GM15510 (cell line): Measurements from ENCODE around the gene ARFGAP3.

ENCODE experiments used
- POLR2A ChIP-seq: IDR thresholded peaks from 3 replicates; pipeline ENCODE4 v1.6.1; 2011; ENCODE audit warnings: borderline replicate concordance; ENCODE audit not compliant: insufficient read length; ENCODE audit errors: extremely low read depth

Gene ARFGAP3

GRCh38 chr22:42874010-42874409, 16.9 kb upstream of the ARFGAP3 start:
- TF ChIP-seq POLR2A: no peak

GRCh38 chr22:42873356-42873755, 16.3 kb upstream of the ARFGAP3 start:
- no peak for TF ChIP-seq POLR2A

- TF ChIP-seq POLR2A: no peak
Measured at GRCh38 chr22:42872821-42873220, 15.7 kb upstream of the ARFGAP3 start.

- no peak for TF ChIP-seq POLR2A
Measured at GRCh38 chr22:42871146-42872050, 14.3 kb upstream of the ARFGAP3 start.

GRCh38 chr22:42869888-42870480, 12.9 kb upstream of the ARFGAP3 start:
- TF ChIP-seq POLR2A: no peak

GRCh38 chr22:42869463-42869862, 12.4 kb upstream of the ARFGAP3 start:
- no peak for TF ChIP-seq POLR2A

- TF ChIP-seq POLR2A: no peak
Measured at GRCh38 chr22:42868751-42869251, 11.7 kb upstream of the ARFGAP3 start.

- TF ChIP-seq POLR2A: no peak
Measured at GRCh38 chr22:42866100-42866499, 9.0 kb upstream of the ARFGAP3 start.

- TF ChIP-seq POLR2A: no peak
Measured at GRCh38 chr22:42865536-42865935, 8.5 kb upstream of the ARFGAP3 start.

GRCh38 chr22:42863349-42863961, 6.4 kb upstream of the ARFGAP3 start:
- no peak for TF ChIP-seq POLR2A

- no peak for TF ChIP-seq POLR2A
Measured at GRCh38 chr22:42862045-42862734, 5.1 kb upstream of the ARFGAP3 start.

GRCh38 chr22:42860968-42861367, 3.9 kb upstream of the ARFGAP3 start:
- TF ChIP-seq POLR2A: no peak

- TF ChIP-seq POLR2A: no peak
Measured at GRCh38 chr22:42857845-42858481, 890 bp upstream of the ARFGAP3 start.

GRCh38 chr22:42856179-42856864, 751 bp downstream of the ARFGAP3 start:
- TF ChIP-seq POLR2A: no peak
